ENCODE data around the gene MAPK1.

- TF ChIP-seq, protein P1, sequence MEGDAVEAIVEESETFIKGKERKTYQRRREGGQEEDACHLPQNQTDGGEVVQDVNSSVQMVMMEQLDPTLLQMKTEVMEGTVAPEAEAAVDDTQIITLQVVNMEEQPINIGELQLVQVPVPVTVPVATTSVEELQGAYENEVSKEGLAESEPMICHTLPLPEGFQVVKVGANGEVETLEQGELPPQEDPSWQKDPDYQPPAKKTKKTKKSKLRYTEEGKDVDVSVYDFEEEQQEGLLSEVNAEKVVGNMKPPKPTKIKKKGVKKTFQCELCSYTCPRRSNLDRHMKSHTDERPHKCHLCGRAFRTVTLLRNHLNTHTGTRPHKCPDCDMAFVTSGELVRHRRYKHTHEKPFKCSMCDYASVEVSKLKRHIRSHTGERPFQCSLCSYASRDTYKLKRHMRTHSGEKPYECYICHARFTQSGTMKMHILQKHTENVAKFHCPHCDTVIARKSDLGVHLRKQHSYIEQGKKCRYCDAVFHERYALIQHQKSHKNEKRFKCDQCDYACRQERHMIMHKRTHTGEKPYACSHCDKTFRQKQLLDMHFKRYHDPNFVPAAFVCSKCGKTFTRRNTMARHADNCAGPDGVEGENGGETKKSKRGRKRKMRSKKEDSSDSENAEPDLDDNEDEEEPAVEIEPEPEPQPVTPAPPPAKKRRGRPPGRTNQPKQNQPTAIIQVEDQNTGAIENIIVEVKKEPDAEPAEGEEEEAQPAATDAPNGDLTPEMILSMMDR (IDR thresholded peaks at IDR 0.05), result no peak
- TF ChIP-seq POLR2A (IDR thresholded peaks at IDR 0.05), result no peak
Observed at GRCh38 chr22:21730535-21731308, 136.7 kb downstream of the MAPK1 start.

All from suprapubic skin (tissue), 3 donors.